Stimulated activated CD8-positive, alpha-beta memory T cell treated with anti-CD3 and anti-CD28 coated beads, Interleukin-4, amount 100 ng/mL, for 4 hours (primary cell): ENCODE results near the gene FPR3.
"Not testable (repeated sequence)": the region's sequence is repeated elsewhere in the genome, so short reads cannot be mapped to it uniquely, and the experiment has no call there.

ENCODE experiments used
- DNase-seq, 2 donors: peaks; one replicate each; pipeline ENCODE4 v3.0.0-alpha.2; 2020; ENCODE audit warnings: low read depth in 2 of 2, low spot score in 1 of 2

FPR3 gene, protein sequence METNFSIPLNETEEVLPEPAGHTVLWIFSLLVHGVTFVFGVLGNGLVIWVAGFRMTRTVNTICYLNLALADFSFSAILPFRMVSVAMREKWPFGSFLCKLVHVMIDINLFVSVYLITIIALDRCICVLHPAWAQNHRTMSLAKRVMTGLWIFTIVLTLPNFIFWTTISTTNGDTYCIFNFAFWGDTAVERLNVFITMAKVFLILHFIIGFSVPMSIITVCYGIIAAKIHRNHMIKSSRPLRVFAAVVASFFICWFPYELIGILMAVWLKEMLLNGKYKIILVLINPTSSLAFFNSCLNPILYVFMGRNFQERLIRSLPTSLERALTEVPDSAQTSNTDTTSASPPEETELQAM

DNA sequence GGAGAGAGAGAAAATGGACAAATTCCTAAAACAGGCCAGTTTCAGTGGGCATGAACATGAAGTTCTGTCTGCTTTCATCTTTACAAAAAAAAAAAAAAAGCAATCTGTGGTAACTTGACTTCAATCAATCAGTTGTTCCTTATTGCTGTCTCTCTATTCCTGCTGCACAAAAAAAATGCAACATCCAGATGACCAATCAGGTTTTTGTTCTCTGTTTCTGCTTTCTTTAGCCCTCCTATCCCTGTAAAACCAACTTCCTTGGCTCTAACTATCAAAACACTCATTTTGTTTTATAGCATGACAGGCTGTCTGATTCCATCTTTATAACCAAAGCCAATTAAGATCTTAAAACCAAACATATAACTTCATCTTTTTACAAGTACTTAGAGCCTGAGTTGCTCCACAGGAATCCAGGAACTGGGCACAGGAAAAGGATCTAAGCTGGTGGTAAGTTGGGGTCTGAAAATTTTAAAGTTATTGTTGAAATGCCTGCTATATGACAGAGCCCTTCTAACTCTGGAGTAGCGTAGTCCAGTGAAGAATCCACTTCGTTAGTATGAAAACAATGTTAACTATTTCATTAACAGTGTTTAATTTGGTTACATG is at the start of gene FPR3:
Gene FPR3 (plus strand): TSS at position 273 of the 606 bp plus-strand sequence. CDS start 28,592 bp downstream, outside the sequence.
- no peak for DNase-seq

DNA sequence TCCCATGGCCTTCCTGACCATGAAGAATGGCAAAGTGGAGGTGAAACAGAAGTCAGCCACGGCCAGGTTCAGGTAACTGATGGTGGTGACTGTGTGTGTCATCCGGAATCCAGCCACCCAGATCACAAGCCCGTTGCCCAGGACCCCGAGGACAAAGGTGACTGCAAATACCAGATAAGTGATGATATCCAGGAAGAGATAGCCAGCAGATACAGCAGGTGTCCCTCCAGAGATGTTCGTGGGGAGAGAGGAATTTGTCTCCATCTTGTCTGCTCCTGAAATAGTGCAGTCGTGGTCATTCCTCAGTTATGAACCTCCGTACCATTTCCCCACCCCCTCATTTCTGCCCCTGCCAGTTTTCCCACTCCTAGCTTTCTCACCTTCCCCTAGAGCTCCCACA is 48.2 kb upstream of the FPR3 start:
- DNase-seq, result no peak

DNA sequence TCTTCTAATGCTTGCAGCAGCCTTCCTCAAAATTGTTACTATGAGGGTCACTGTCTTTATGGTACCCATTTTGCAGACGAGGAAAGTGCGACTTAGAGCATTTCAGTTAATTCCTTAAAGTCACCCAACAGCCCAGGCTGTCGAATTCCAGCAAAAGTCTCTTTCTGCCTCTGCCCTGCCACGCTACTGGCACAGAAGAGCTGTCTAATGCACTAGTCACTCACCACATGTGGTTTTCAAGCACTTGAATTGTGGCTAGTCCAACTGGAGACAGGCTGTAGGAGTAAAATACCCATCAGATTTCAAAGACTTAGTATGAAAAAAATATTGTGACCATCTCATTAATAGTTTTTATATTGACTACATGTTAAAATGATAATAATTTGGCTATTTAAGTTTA is 45.0 kb upstream of the FPR3 start:
- no peak for DNase-seq

DNA sequence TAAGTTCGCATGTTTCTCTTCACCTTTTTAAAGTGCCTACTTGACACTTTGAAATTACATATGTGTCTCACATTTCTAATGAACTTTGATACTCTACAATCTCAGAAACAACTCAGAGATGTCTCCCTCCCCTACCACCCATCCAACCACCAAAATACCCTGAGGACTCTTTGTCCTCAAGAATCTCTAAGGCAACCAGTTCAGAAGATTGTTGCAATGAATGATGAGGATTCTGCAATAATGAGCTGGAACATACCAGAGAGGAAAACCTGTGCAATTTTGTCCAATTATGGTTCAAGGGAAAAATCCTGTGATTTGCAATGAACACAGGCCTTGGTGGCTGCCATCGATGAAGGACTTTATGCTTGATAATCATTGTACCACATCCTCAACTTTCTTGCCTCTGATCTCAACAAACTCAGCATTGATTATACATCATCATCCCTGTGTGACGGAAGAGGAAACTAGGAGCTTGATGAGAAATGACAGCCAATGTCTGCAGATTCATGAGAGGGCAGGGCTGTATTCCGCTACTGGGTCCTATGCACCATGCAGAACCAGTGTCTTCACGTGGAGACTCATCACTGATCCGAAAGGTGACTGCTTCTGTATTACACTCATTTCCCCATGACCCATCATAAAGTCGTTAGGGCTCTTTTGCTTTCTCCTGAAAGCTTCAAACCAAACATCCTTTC is 44.4 kb upstream of the FPR3 start:
- no peak for DNase-seq

DNA sequence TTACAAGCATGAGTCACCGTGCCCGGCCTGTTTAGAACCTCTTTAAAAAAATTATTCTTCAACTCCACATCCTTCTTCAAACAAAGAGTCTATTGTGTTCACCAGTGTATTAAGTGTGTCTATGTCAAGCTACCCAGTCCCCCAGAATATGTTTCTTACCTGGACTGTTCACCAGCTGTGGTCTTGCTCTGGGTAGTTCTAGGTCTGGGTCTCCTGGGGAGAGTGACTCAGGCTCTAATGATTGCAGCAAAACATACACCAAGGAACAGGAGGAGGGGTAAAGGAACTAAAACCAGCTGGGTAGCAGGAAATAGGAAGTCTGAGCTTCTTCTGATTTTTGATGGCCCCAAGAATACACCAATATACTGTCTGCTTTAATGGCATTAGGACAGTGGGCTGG is 43.3 kb upstream of the FPR3 start, which contains the start of gene FPR1:
Gene FPR1 (minus strand): TSS at position 224 of the 400 bp plus-strand sequence. CDS start 4,884 bp downstream, outside the sequence.
- DNase-seq, result no peak

DNA sequence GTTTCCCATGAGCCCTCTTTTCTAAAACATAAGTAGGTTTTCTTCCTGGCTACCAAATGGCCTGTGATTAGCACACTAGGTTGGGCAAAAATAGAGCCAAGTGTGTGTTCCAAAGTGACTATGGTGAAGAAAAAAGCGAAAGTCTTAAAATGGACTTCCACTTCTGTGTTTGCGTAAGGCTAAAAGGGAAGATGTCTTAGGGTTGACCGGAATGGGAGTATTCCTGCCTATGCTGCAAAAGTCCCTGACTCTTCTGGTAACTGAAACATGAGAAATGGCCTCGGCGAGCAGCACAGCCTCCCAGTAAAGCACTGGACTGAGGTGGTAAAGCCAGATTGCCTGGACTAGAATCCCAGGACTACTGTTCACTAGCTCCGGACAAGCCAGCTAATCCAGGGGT is 40.8 kb upstream of the FPR3 start:
- no peak for DNase-seq

DNA sequence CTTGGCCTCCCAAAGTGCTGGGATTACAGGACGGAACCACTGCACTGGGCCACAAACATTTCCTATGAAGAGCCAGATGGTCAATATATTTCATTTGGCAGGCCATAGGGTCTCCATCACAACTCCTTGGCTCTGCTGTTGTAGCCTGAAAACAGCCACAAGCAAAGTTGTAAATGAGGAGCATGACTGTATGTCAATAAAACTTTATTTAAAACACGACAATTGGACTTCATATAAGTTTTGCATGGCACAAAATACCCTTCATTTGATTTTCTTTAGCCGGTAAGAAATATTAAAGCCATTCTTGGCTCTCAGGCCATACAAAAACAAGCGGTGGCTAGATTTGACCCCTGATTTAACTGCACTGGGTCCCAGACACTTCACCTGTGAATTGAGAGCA is 40.2 kb upstream of the FPR3 start:
- DNase-seq, result no peak

DNA sequence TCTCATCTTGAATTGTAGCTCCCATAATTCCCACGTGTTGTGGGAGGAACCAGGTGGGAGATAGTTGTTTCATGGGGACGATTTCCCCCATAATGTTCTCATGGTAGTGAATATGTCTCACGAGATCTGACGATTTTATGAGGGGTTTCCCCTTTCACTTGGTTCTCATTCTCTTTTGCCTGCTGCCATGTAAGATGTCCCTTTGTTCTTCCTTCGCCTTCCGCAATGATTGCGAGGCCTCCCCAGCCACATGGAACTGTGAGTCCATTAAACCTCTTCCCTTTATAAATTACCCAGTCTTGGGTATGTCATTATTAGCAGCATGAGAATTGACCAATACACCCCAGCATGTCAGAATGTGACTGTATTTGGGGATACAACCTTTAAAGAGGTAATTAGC is 39.4 kb upstream of the FPR3 start:
- no peak for DNase-seq

DNA sequence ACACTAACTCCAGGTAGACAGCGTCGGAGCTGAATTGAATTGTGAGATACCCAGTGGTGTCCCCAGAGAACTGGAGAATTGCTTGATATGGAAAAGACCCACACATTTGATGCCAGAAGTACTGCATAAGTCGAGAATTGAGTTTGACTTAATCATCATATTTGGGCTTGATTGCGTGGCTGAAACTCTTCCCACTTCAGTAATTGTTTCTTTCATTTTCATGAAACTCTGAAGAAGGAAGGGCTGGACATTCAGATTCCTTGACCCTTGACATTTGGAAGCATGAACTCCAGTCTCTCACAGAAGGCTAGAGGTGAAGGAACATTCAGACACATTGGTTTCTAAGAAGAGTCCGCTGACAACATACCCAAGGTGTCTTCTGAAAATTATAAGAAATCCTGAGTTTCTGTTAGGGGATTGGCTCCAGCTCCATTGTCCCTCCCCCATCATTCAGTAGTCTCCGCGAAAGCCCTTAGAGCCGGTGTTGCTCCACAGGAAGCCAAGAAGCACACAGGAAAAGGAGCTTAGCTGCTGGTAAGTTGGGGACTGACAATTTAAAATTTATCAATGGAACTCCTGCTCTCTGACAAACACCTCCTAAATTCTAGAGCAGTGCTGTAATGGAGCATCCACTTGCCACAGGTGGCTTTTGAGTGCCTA is 34.1 kb upstream of the FPR3 start, which contains the start of gene FPR2:
Gene FPR2 (plus strand): TSS at position 484 of the 660 bp plus-strand sequence. CDS start 7,479 bp downstream, outside the sequence.
- no peak for DNase-seq

DNA sequence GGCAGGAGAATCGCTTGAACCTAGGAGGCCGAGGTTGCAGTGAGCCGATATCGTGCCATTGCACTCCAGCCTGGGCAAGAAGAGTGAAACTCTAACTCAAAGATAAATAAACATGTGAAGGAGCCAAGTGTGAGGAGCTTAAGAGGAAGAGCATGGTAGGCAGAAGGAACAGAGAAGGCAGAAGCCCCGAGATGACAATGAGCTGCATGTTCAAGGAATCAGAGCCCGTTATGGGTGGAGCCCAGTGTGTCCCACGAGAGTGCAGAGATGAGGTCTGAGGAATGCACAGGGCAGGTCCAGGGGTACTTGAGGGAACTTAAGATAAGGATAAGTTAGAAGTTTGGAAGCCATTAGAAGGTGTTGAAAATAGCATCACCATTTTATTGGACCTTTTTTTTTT is 33.3 kb upstream of the FPR3 start:
- no peak for DNase-seq

DNA sequence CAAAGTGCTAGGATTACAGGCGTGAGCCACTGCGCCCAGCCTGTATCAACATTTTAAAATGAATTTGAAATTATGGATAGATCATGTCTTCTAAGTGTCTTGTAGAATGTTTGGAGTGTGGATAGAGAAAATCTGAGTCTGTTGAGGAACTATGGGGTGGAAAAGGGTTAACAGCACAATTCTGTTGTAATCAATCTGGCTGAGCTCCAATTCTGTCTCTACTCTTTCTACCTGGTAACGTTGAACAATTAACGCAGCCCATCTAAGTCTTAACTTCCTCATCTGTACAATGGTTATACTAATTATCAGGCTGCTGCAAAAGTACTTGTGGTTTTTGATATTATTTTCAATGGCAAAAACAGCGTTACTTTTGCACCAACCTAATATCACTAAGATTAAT is 29.9 kb upstream of the FPR3 start:
- no peak for DNase-seq

DNA sequence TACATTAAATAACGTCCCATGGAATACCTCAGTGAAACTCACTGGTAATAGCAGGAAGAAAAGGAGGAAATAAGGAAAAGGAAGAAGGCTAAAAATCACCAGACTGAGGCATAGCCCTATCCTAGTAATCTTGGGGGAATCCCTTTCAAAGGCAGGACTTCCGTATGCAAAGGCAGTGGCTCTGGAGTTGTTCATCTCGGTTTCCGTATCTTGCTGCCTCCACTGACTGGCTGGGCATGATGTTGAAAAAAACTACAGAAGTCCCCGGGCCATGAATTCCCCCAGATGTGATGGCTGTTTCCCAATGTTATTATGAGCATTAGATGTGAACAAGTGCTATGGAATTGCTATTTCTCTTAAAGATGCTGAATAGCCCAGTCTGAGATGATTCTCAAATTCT is 28.5 kb upstream of the FPR3 start:
- no peak for DNase-seq

DNA sequence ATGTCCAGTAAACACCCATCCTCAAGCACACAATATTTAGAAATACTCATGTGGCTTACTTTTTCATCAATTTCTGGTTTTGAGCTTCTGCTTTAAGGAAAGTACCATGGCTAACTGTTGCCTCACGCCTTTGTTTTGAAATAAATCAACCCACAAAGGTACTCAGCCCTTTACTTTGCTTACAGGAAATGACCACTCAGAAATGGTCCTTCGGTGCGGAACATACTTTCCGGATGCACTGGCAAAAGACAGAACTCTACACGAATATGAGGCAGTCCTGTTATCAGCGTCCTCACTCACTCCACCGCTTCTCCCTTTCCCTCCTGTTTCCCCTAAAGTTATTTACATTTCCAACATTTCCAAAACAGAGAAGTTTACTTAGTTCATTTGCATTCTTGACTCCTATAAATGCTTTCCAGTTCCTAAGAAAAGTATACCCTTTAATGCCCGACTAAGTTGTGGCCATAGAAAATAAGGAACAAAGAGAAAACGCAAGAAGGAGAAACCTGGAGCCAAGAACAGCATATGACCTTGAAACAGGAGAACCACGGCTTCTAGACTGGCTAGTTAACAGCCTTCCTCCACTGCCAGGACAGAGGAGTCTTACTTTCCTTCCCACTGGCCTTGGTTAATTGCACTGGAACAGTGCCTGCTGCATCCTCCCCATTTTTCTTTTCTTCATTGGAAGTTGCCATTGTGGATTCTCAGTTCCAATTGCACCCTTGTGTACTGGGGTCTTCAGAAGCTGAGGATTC is 23.4 kb upstream of the FPR3 start:
- no peak for DNase-seq

DNA sequence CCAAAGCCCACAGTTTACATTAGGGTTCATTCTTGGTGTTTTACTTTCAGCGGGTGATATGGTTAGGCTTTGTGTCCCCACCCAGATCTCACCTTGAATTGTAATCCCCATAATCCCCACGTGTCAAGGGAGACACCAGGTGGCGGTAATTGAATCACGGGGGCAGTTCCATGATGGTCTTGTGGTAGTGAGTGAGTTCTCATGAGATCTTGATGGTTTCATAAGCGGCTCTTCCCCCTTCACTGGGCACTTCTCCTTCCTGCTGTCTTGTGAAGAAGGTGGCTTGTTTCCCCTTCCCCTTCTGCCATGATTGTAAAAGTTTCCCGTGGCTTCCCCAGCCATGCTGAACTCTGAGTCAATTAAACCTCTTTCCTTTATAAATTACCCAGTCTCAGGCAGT is 22.0 kb upstream of the FPR3 start:
- no peak for DNase-seq

DNA sequence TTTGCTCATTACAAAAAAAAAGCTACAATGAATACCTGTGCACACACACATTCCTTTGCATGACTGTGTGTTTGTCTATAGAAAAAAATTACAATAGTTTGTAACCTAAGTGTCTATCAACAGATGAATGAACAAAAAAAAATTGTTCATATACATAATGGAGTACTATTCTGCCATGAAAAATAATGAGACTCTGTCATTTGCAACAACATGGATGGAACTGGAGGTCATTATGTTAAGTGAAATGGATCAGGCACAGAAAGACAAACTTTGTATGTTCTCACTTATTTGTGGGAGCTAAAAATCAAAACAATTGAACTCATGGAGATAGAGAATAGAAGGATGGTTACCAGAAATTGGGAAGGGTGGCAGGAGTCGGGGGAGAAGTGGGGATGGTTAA is 18.4 kb upstream of the FPR3 start:
- not testable (repeated sequence) for DNase-seq

DNA sequence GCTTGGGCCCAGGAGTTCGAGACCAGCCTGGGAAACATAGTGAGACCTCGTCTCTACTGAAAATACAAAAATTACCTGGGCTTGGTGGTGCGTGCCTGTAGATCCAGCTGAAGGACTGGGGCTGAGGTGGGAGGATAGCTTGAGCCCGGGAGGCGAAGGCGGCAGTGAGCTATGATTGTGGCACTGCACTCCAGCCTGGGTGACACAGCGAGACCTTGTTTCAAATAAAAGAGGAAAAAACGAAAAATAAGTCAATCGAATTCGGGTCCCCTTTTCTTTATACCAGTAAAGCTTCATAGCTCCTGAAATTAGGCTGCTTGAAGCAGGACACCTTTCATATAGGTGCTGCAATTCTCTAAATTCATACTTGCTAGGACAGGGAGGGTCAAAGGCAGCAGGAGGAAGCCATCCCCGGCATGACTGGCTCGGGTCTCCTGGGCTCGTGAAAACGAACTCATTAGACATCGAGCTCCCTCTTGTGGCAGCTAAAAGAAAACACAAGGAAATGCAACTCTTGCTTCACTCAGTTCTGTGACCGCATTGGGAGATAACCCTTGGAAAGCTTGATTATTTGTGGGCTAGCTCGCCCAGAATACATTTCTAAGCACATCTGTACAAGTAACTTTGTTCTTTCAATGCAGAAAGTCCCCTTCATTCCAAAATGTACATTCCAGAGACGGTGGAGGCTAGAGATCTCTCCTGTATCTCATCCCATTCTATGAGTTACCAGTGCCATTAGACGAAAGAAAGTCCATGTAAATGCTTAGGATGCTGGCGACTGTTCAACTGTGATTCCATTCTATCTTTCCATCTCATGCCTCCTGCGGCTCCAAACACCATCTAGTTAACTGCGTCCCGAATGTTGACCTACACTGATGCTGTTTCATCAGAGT is 17.1 kb upstream of the FPR3 start:
- peak in 1 of 2 donors; percentile 2 for DNase-seq

DNA sequence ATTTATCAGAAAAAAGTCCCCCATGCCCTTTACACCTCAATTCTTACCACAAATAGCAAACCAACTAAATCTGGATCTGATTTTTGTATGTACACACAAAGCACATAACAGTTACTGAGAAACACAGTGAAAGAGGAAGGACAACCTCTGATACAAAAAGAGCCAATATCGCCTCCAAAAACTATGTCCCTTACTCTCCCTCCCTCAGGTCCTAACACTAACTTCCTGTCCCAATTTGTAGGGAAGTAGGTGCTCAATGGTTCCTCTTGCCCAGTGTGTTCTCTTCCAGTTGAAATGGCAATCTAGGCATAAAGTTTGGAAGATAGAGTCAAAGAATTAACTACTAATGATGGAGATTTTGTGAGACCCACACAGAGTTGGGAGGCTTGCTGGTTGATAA is 15.8 kb upstream of the FPR3 start:
- DNase-seq, result no peak

DNA sequence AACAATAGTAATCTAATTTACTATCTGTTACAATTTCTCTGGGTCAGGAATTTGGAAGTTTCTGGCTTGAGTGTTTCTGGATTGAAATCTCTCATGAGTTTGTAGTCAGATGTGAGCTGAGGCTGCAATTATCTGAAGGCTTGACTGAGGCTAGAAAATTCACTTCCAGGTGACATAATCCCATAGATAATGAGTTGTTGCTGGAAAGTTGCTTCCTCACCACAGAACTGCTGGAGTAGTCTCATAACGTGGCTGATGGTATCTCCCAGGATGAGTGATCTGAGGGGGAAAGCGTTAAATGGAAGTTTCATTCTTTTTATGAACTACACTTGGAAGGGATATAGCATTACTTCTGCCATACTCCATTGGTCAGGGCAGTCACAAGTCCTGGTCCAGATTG is 15.3 kb upstream of the FPR3 start:
- no peak for DNase-seq

DNA sequence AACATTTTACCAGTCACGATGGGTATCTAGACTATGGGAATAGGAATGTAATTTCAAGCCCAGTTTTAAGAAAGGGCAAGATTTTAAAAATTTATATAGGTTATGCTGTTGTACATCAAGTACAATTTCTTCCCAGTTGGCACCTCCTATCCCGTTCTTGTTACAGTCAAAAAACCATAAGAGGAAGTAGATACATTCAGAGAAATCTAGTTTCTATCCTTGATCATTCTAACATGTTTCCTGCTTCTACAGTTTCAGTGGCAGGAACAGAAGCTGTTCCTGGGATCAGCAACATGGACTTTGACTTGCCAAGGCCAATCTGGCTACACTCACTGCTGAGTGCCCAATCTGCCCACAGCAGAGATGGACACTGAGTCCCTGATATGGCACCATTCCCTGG is 14.7 kb upstream of the FPR3 start:
- DNase-seq, result no peak

DNA sequence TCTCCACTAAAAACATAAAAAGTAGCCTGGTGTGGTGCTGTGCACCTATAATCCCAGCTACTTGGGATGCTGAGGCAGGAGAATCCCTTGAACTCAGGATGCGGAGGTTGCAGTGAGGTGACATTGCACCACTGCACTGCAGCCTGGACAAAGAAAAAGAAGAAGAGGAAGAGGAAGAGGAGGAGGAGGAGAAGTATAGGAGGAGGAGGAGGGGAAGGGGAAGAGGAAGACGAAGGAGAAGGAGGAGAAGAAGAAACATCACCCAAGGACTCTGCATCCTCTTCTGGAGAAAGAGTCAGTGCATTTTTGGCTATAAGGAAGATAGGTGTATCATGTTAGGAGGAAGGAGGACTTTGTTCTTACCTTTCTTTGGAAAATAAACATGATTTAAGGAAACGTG is 13.0 kb upstream of the FPR3 start:
- DNase-seq, result no peak
